ENCODE measurements around the gene TARS3. TPM values are rescaled to one million over a fixed set of nuclear protein-coding genes. Genes with fewer than 3 reads are reported as not detected.
"Not testable (repeated sequence)": the region's sequence is repeated elsewhere in the genome, so short reads cannot be mapped to it uniquely, and the experiment has no call there.

Gene TARS3
- total RNA-seq, 2 experiments from 2014 or later, result 6.7 to 7.1 TPM

GRCh38 chr15:101684384-101684783 lies 39.9 kb downstream of the TARS3 start:
- Mint-ChIP-seq H3K36me3 (peaks cover 2% of the 10 kb centered on the region), H3K4me1 (peaks cover 2% of the 10 kb centered on the region), H3K27me3 (no peaks in the 10 kb centered on the region), H3K27ac (no peak overlapping the region), H3K4me3 (no peak overlapping the region), H3K9me3 (no peaks in the 10 kb centered on the region)
- no peak for DNase-seq

DNA sequence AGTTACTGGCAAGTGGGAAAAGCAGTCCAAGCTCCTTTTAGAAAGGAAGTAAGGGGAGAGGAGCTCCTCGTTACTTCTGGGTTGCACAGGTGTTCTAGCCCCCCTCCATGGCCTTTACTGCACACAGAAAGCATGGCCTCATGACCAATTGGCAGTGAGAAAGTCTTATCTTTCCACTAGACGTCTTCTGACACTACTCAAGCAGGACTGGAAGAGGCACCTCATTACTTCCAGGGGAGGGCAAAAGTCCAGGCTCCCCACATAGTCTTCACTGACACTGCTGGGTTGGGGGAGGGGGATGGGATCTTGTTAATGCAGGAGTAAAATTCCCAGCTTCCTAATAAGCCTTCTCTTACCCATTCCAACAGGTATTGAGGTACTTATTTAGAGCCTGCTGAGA lies 44.5 kb downstream of the TARS3 start:
- Mint-ChIP-seq H3K4me1 (no peaks in the 10 kb centered on the region), H3K36me3 (peaks cover 2% of the 10 kb centered on the region), H3K4me3 (no peak overlapping the region), H3K9me3 (no peaks in the 10 kb centered on the region), H3K27me3 (no peaks in the 10 kb centered on the region), H3K27ac (no peak overlapping the region)
- DNase-seq, result no peak

DNA sequence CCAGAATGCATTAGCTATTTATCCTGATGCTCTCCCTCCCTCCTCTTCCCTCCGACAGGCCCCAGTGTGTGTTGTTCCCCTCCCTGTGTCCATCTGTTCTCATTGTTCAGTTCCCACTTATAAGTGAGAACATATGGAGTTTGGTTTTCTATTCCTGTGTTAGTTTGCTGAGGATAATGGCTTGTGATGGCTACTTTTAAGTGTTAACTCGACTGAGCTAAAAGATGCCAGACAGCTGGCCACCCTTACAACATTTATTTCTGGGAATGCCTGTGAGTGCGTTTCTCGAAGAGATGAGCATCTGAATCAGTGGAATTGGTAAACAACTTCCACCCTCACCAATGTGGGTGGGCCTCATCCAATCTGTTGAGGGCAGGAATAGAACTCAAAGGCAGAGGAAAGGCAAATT lies 47.3 kb downstream of the TARS3 start:
- peaks cover 9% of the 10 kb centered on the region for H3K36me3 Mint-ChIP-seq
- no peaks in the 10 kb centered on the region for H3K9me3 Mint-ChIP-seq
- H3K27me3 Mint-ChIP-seq, result no peaks in the 10 kb centered on the region
- H3K4me3 Mint-ChIP-seq, result no peak overlapping the region
- H3K4me1 Mint-ChIP-seq, result peaks cover 8% of the 10 kb centered on the region
- H3K27ac Mint-ChIP-seq, result no peak overlapping the region
- DNase-seq, result no peak

- H3K27ac Mint-ChIP-seq, result no peak overlapping the region
- H3K4me1 Mint-ChIP-seq, result peaks cover 8% of the 10 kb centered on the region
- H3K36me3 Mint-ChIP-seq, result peaks cover 9% of the 10 kb centered on the region
- H3K27me3 Mint-ChIP-seq, result no peaks in the 10 kb centered on the region
- no peak overlapping the region for H3K4me3 Mint-ChIP-seq
- no peak for DNase-seq
- no peaks in the 10 kb centered on the region for H3K9me3 Mint-ChIP-seq
These were observed 48.3 kb downstream of the TARS3 start for GRCh38 chr15:101675796-101676582.

GRCh38 chr15:101675015-101675414 lies 49.3 kb downstream of the TARS3 start:
- H3K4me3 Mint-ChIP-seq, result no peak overlapping the region
- H3K36me3 Mint-ChIP-seq, result peaks cover 12% of the 10 kb centered on the region
- no peak overlapping the region for H3K27ac Mint-ChIP-seq
- peaks cover 8% of the 10 kb centered on the region for H3K4me1 Mint-ChIP-seq
- no peak for DNase-seq
- H3K27me3 Mint-ChIP-seq, result no peaks in the 10 kb centered on the region
- H3K9me3 Mint-ChIP-seq, result no peaks in the 10 kb centered on the region

DNA sequence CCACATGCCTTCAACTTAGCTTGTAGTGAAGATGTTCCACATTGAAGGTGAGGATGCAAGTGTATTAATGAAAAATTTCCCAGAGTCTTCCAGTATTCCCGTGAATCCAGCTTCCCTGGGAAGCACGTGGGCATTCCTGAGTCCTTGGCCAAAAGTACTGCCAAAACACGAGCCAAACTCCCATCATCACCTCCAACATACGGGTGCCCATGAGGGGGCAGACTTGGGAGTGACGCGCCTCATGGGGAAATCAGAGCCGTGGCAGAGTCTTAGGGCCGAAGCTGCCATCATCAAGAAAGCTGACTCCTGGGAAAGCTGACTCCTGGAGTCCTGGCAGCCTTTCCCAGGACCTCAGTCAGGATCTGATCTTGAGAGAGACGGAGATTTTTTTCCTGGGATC lies 52.0 kb downstream of the TARS3 start:
- H3K27me3 Mint-ChIP-seq, result no peaks in the 10 kb centered on the region
- peaks cover 8% of the 10 kb centered on the region for H3K4me1 Mint-ChIP-seq
- H3K4me3 Mint-ChIP-seq, result no peak overlapping the region
- no peak for DNase-seq
- no peaks in the 10 kb centered on the region for H3K9me3 Mint-ChIP-seq
- H3K36me3 Mint-ChIP-seq, result peaks cover 17% of the 10 kb centered on the region
- H3K27ac Mint-ChIP-seq, result no peak overlapping the region

DNA sequence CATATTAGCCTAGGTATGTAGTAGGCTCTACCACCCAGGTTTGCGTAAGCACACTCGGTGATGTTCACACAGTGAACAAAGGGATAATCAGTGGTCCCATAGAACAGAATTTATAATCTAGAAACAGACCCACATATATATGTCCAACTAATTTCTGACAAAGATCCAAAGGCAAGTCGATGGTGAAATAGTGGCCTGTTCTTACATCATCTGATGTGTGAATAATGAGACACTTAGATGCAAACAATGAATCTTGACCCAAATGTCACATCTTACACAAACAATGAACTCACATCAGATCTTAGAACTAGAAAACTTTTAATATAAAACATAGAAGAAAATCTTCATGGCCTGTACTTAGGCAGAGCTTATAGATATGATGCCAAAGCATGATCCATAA lies 54.5 kb downstream of the TARS3 start:
- Mint-ChIP-seq H3K27me3 (no peaks in the 10 kb centered on the region), H3K9me3 (no peaks in the 10 kb centered on the region), H3K27ac (no peak overlapping the region), H3K36me3 (peaks cover 22% of the 10 kb centered on the region), H3K4me3 (no peak overlapping the region), H3K4me1 (peaks cover 8% of the 10 kb centered on the region)
- DNase-seq, result no peak

DNA sequence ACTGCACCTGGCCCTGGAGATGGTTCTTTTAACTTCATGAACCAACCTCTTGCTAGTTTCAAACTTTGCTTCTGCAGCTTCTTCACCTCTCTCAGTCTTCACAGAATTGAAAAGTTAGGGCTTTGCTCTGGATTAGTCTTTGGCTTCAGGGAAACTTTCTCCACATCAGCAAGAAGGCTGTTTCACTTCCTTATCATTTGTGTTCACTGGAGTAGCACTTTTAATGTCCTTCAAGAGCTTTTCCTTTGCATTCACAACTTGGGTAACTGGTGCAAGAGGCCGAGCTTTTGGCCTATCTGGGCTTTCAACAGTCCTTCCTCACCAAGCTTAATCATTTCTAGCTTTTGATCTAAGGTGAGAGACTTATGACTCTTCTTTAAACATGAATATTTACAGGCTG lies 56.4 kb downstream of the TARS3 start:
- Mint-ChIP-seq H3K4me1 (peaks cover 2% of the 10 kb centered on the region), H3K27me3 (no peaks in the 10 kb centered on the region), H3K4me3 (no peak overlapping the region), H3K36me3 (peaks cover 20% of the 10 kb centered on the region), H3K9me3 (no peaks in the 10 kb centered on the region), H3K27ac (no peak overlapping the region)
- DNase-seq, result no peak

DNA sequence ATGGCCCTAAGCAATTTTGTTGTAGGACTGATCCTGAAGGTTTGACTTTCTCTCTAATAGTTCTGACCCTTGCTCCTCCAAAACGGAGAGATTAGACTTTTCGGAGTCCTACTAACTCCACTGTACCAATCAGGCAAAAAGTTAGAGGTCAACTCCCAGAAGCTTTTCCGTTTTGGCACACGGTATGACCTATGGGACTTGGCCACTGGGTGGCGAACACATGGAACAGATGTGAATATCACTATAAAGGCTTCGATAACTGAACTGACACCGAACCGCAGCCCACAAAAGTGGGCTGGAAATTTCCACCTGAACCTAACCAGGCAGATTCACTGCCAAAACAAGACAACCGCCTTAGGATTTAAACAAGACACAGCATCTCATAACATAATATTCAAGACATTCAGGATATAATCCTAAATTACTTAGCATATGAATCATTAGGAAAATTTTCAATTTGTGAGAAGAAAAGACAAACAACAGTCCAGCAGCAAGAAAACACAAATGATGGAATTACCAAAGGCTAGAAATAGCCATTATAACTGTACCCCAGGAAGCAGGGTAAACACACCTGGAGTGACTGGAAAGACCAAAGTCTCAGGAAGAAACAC lies 59.9 kb downstream of the TARS3 start:
- Mint-ChIP-seq H3K4me3 (no peak overlapping the region), H3K27me3 (no peaks in the 10 kb centered on the region), H3K27ac (peak overlapping the region; percentile 59), H3K36me3 (peaks cover 14% of the 10 kb centered on the region), H3K4me1 (peaks cover 2% of the 10 kb centered on the region), H3K9me3 (no peaks in the 10 kb centered on the region)
- DNase-seq, result no peak

- Mint-ChIP-seq H3K9me3 (no peaks in the 10 kb centered on the region), H3K27me3 (no peaks in the 10 kb centered on the region), H3K36me3 (peaks cover 7% of the 10 kb centered on the region), H3K4me1 (peaks cover 2% of the 10 kb centered on the region), H3K27ac (no peak overlapping the region), H3K4me3 (no peak overlapping the region)
- no peak for DNase-seq
These were observed 62.1 kb downstream of the TARS3 start for GRCh38 chr15:101662203-101662602.

- Mint-ChIP-seq H3K4me3 (no peak overlapping the region), H3K36me3 (peaks cover 2% of the 10 kb centered on the region), H3K27me3 (no peaks in the 10 kb centered on the region), H3K27ac (no peak overlapping the region), H3K9me3 (no peaks in the 10 kb centered on the region), H3K4me1 (peaks cover 2% of the 10 kb centered on the region)
- no peak for DNase-seq
These were observed 64.3 kb downstream of the TARS3 start for GRCh38 chr15:101660005-101660404.

- no peak for DNase-seq
- Mint-ChIP-seq H3K4me1 (peaks cover 8% of the 10 kb centered on the region), H3K27ac (peak overlapping the region; percentile 58), H3K27me3 (no peaks in the 10 kb centered on the region), H3K4me3 (no peak overlapping the region), H3K36me3 (peaks cover 1% of the 10 kb centered on the region), H3K9me3 (no peaks in the 10 kb centered on the region)
These were observed 66.1 kb downstream of the TARS3 start for GRCh38 chr15:101657968-101658784.

DNA sequence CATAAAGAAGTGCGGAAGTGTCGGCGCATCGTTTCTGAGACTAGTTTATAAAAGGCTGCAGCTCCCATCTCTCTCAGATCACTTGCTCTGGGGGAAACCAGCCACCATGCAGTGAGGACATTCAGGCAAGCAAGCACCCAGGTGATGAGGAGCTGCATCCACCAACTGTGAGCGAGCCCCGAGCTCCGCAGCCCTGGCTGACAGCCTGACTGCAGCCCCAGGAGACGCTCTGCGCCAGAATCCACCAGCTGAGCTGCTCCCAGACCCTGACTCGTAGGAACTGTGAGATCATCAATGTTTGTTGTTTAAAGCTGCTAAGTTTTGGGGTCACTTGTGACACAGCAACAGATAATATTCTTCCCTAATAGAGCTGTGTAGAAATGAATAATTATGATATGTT lies 67.1 kb downstream of the TARS3 start:
- Mint-ChIP-seq H3K27ac (no peak overlapping the region), H3K4me1 (peaks cover 11% of the 10 kb centered on the region), H3K36me3 (peaks cover 6% of the 10 kb centered on the region), H3K4me3 (no peak overlapping the region), H3K27me3 (no peaks in the 10 kb centered on the region), H3K9me3 (no peaks in the 10 kb centered on the region)
- DNase-seq, result no peak

GRCh38 chr15:101654624-101655337 lies 69.5 kb downstream of the TARS3 start:
- H3K4me1 Mint-ChIP-seq, result peaks cover 23% of the 10 kb centered on the region
- peak overlapping the region; percentile 54 for H3K27ac Mint-ChIP-seq
- peak; percentile 16 for DNase-seq
- peaks cover 12% of the 10 kb centered on the region for H3K36me3 Mint-ChIP-seq
- H3K9me3 Mint-ChIP-seq, H3K27me3 Mint-ChIP-seq, H3K4me3 Mint-ChIP-seq: not testable (repeated sequence)

DNA sequence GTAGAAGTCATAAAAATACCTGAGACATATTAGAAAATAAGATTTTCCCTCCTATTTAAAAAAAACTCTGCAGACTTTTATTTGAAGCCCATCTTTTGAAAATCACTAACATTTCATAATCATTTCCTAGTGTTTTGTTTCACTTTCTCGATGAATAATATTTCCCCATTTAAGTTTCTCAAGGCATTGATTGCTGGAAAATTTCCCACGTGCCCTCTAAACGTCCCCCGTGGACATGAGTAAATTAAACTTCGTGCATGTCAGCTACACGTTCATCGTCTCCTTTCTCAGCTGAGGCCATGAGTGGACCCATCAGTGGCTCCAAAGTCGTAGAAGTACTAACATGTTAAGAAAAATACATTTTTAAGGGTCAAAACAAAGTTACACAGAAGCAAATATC lies 70.1 kb downstream of the TARS3 start:
- H3K4me3 Mint-ChIP-seq, result peak overlapping the region; percentile 25
- DNase-seq, result no peak
- H3K27me3 Mint-ChIP-seq, result no peaks in the 10 kb centered on the region
- peak overlapping the region; percentile 54 for H3K27ac Mint-ChIP-seq
- H3K9me3 Mint-ChIP-seq, result no peaks in the 10 kb centered on the region
- peaks cover 16% of the 10 kb centered on the region for H3K36me3 Mint-ChIP-seq
- peaks cover 28% of the 10 kb centered on the region for H3K4me1 Mint-ChIP-seq
